Measurements from ENCODE around the gene PODXL.

The PODXL gene

DNA sequence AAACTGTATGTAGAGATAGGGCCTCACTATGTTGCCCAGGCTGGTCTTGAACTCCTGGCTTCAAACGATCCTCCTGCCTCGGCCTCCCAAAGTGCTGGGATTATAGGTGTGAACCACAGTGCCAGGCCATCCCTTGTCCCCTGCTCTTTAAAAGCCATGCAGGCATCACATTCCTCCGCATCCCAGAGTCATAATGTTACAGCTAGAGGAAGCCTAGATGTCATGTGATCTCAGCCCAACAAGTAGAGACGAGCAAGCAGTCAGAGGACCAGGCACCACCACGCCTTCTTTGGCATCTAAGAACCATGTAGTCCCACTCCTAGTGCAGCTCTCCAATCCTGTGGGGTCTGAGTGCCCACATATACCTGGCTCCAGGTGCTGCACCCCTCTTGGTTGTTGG lies 13.1 kb downstream of the PODXL start:
- DNase-seq (ENCODE audit: low read depth), result no peak
- no peak overlapping the region for H3K4me3 ChIP-seq (ENCODE audit: low read depth, low read length)

DNA sequence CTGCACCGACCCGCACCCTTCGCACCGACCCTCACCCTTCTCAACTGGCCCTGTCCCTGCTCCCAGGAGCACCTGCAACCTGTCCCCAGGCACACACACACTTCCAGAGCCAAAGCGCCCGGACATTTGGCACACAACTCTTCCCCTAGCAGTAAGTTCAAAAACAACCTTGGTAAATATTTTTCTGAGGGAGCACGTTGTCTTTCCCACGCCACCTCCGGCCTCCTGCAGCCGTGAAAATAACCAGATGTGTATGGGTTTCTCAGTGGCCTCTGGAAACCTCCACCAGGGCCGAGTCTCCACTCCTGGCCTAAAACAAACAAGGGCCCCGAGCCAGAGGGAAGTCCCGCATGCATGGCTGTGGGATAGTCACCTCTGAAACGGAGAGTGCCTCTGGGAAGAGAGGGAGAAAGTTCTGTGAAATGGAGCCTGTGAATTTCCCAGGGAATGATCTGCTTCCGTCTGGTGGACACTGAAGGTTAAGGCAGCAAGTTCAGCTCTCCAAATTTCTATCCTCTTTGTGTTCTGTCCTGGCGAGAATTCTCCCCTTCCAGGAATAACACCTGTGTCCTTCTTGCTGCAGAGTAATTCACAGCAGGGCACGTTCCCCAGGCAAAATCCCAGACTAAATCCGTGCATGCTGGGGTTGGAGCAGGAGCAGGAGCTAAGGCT lies 15.8 kb downstream of the PODXL start:
- no peak overlapping the region for H3K4me3 ChIP-seq (ENCODE audit: low read depth, low read length)
- no peak for DNase-seq (ENCODE audit: low read depth)

DNA sequence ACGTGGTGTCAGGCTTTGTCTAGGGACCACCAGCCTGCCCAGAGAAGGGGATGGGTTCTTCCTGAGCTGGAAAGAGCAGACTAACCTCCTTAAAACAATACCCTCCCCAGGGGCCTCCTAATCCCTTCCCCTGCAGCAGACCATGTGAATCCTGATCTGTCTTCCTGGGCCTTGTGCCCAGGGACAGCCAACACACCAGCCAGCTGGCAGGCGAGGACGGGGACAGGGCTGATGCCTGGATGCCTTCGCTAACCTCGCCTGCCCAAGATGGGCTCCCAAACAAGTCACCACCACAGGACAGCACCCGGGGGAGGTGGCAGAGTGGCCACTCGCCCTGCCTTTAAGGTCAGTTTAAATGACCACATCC lies 17.6 kb downstream of the PODXL start:
- H3K4me3 ChIP-seq (ENCODE audit: low read depth, low read length), result no peak overlapping the region

DNA sequence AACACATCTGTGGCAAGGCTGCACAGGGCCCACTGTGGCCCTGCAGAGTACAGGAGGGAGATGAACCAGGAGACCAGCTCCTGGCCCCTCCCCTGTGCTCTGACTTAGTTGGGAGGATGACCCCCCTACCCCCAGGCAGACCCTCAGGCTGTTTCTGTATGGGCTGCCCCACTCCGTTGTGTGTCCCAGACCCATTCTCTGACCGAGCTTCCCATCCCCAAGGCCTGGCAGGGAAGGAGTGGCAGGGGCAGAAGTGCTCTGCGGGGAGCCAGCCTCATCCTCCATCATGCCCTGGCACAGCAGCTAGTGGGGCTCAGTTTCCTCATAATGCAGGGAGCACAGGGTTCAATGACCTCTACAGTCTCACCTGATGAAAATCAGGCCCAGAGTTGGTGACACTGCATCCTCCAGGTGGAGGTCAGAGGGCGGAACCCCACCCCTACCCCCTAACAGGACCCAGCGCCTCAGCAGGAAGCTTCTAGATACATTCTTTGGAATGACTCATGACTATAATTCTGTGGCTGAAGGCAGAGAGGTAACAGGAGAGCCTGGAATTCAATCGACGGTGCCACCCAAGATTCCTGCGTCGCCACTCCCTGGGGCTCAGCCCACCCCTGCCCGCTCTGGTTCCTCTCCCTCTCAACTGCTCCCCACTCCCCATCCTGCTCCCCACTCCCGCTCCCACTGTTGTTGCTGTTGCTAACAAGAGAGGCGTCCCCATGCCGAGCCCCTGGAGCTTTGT lies 18.2 kb downstream of the PODXL start:
- no peak overlapping the region for H3K4me3 ChIP-seq (ENCODE audit: low read depth, low read length)
- no peak for DNase-seq (ENCODE audit: low read depth)

More for the DNA sequence above, 17.6 kb downstream of the PODXL start:
- no peak for DNase-seq (ENCODE audit: low read depth)

DNA sequence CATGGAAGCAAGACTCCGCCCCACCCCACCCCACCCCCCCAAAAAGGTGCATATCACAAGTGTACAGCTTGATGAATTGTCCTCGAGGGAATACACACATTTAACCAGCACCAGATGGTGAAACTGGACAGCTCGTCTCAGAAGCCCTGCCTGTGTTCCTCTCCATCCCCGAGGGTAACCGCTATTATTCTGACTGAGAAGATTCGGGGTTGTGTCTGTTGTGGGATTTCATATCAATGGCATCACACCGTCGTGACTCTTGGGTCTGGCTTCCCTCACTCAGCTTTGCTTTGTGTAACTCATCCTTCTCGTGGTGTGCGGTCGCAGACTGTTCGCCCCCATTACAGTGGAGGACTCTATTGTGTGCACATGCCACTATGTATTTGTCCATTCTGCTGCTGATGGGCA lies 18.9 kb downstream of the PODXL start:
- H3K4me3 ChIP-seq (ENCODE audit: low read depth, low read length), result no peak overlapping the region
- DNase-seq (ENCODE audit: low read depth), result no peak

DNA sequence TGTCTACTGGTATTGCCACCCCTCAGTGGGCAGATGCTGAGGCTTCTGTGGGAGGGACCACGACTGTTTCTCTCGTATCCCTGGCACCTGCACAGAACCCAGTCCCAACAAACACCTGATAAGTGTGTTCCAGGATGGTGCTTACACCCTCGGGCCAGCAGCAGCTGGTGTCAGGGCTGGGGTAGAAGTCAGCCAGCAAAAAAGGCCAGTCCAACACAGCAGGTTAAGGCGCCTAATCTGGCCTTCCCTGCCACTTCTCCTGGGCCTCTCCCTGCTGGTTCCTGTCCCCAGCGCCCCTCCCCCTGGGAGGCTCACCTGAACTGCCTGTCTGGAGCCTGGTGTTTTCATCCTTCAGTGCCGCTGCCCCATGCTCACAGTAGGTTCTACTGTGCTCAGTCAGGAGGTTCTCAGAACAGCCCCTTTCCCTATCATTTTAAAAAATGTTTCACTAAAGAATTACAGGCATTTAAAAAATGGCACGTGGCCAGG lies 20.0 kb downstream of the PODXL start:
- no peak overlapping the region for H3K4me3 ChIP-seq (ENCODE audit: low read depth, low read length)
- no peak for DNase-seq (ENCODE audit: low read depth)

DNA sequence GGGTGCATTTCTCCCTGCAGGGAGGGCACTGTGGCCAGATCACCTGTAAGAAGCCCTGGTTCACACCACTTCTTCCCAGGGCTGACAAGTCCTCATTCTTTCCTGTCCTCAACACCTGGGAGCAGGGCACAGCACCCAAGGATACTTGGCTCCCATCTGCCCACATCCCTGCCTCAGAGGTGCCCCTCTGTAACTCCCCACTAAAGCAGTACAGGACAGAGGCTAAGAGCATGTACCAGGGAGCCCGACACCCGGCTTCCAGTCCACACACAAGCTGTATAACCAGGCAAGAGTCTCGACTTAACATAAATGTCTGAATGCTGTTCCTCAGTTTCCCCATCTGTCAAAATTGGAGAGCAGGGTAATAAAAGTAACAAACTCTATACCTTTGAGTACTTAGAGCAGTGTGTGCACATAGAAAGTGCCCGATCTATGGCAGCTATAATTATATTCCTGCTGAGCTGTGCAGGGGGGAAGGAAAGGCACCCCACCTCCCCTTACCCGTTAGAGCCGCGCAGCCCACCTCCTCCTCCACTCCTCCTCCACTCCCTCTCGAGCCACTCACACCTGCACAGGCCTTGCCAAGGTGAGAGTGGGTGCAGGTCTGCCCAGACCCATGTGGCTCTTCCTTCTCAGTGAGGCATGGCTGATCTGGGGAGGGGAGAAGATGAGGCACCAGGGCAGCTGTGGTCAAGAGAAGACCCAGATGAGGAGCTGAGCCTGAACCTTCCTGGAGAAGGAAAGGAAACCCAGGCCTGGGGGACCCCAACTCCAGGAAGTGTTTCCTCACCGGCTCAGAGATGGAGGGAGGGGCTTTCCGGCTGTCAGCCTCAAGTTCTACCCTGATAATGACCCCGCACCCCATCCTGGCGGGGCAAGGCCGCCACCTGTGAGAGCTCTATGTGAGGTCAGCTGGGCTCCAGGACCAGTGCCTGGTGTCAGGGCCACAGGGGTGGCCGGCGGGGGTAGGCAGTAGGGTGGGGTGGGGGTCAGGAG lies 22.6 kb downstream of the PODXL start:
- DNase-seq (ENCODE audit: low read depth), result no peak
- H3K4me3 ChIP-seq (ENCODE audit: low read depth, low read length), result no peak overlapping the region

DNA sequence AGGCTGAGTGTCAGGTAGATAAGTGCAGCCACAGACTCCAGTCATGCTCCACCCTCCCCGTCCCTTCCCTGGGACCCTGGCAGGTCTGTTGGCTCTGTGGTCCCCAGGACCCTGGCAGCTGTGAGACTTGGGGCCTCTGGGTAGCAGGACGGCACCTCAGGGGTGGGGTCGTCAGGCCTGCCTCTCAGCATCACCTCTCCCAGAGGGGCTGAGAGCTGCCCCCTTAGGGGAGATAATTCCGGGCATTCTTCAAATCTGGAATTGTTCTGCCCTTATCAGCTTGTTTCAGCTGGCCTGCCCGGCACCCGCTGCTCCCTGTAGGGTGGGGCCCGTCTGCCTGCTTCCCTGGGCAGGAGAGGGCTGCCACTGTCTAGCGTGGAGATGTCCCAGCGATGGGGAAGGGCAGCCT lies 23.3 kb downstream of the PODXL start:
- DNase-seq (ENCODE audit: low read depth), result no peak
- H3K4me3 ChIP-seq (ENCODE audit: low read depth, low read length), result no peak overlapping the region

DNA sequence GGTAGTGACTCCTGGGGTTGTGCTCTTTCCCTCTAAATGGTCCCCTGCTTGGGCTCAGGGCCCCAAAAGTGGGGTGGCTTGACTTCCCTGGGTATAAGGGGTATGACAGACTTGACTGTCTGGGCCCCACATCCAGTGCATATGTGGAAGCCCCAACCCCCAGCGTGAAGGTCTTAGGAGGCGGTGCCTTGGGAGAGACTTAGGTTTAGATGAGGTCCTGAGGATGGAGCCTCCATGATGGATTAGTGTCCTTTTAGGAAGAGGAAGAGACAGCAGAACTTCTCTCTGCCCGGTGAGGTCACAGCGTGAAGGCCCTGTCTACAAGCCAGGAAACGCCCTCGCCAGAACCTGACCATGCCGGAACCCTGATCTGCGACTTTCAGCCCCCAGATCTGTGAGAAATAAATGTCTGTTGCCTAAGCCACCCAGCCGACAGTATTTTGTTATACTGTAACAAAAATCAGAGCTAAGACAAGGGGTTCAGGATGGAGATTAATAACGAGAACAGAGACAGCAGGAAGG lies 23.8 kb downstream of the PODXL start:
- no peak overlapping the region for H3K4me3 ChIP-seq (ENCODE audit: low read depth, low read length)
- DNase-seq (ENCODE audit: low read depth), result no peak

DNA sequence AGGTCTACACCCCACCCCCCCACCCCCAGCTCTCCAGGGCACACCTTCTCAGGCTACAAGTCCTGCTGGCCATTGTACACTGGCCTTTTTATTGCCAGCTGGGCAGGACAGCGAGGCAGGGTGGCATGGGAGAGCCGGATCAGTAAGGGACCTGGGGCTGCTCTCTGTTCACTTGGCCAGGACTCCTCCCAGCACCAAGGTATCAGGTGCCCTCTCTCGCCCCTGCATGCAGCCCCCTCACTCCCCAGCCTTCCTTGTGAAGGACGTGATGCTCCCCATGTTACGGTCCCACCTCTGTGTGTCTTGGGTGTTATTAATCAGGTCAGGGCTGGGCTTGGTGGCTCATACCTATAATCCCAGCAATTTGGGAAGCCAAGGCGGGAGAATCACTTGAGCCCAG lies 26.3 kb downstream of the PODXL start:
- no peak overlapping the region for H3K4me3 ChIP-seq (ENCODE audit: low read depth, low read length)

DNA sequence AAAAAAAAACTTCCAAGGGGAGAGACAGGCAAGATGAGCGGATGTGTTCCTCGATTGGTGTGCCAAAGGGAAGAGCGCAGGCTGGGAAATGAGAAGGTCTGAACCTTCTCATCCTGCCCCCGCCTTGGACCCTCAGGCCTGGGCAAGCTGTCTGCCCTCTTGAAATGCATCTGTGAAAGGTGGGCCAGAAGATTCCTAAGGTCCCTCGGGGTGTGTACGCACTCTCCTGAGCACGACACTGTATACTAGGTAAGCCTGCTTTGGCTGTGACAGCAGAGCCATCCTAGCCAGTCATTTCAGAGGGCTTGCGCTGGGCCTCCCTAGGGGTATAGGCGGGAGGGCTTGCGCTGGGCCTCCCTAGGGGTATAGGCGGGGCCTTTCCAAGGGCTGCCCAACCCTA lies 26.8 kb downstream of the PODXL start:
- DNase-seq (ENCODE audit: low read depth), result no peak

More for the DNA sequence above, 26.3 kb downstream of the PODXL start:
- no peak for DNase-seq (ENCODE audit: low read depth)

DNA sequence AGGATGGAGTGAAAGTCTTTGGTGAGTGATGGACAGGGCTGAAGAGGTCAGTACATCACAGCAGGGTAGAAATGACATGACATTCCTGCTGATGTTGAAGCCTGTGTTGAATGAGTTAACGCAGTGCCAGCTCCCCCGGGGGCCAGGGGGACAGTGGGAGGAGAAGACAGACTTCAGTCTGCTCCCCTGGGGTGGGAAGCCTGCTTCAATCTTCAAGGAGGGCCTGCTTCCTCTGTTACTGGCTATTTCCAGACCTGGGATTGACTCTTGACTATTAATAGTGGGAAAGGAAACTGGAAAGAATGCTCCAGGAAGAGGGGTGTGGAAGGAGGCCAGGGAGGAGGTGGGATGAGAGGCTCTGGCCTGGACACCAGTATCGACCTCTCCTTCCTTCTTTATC lies 27.2 kb downstream of the PODXL start:
- no peak overlapping the region for H3K4me3 ChIP-seq (ENCODE audit: low read depth, low read length)
- no peak for DNase-seq (ENCODE audit: low read depth)

More for the DNA sequence above, 26.8 kb downstream of the PODXL start:
- H3K4me3 ChIP-seq (ENCODE audit: low read depth, low read length), result no peak overlapping the region

DNA sequence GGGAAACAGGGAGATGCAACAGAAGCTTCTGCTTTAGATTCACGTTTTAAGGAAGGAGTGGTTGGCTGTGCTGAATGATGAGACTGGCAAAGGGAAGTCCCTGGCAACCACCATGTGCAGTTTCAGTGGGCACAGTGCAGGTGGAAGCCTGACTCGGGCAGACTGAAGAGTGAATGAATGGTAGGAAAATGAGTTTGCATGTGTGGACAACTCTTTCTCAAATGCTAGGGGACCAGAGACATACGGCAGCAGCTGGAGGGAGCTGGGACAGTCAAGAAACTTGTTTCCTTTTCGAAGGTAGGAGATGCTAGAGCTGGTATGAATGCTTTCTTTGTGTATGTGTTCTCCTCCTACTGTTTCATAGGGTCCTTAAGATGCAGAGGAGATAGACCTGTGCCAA lies 29.0 kb downstream of the PODXL start:
- DNase-seq (ENCODE audit: low read depth), result no peak
- H3K4me3 ChIP-seq (ENCODE audit: low read depth, low read length), result no peak overlapping the region

DNA sequence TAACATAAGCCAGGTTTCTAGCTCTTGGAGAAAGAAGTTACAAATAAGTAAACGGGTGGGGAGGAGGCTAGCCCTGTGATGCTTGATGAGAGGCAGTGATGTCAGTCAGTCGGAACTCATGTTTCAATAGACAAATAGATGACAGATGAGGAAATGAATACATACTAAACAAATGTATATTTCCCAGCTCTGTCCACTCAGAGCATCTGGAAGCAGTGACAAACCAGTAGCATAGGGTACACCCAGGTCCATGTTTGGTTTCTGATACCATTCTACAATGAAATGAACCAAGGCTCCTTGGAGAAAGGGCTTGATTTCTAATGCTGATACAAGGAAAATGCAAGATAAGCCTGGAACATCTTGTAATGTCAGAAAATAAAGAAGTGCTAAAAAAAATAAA lies 30.6 kb downstream of the PODXL start:
- DNase-seq (ENCODE audit: low read depth), result no peak

DNA sequence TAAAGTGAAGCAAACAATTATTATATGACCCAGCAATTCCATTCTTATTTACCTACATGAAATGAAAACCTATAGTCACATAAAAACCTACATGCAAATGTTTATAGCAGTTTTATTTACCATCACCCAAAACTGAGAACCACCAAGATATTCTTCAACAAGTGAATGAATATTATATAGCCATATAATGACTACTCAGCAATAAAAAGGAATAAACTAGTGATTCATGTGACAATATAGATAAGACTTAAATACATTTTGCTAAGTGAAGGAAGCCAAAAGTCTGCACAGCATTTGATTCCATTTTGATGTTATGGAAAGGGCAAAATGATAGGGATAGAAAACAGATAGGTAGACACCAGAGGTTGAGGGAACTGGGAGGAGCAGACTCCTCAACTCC lies 31.7 kb downstream of the PODXL start:
- no peak overlapping the region for H3K4me3 ChIP-seq (ENCODE audit: low read depth, low read length)
- no peak for DNase-seq (ENCODE audit: low read depth)

More for the DNA sequence above, 30.6 kb downstream of the PODXL start:
- no peak overlapping the region for H3K4me3 ChIP-seq (ENCODE audit: low read depth, low read length)

DNA sequence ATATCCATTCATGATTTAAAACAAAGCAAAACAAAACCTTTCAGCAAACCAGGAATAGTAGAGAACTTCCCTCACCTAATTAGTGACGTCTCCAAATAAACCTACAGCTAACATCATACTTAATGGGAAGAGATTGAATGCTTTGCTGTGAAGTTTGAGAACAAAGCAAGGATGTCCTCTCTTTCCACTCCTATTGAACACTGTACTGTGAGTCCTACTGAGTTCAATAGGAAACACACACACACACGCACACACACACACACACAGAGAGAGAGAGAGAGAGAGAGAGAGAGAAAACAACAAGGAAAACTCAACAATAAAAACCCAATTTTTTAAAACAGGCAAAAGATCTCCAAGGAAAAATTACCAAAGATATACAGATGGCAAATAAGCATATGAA lies 32.3 kb downstream of the PODXL start:
- no peak overlapping the region for H3K4me3 ChIP-seq (ENCODE audit: low read depth, low read length)

DNA sequence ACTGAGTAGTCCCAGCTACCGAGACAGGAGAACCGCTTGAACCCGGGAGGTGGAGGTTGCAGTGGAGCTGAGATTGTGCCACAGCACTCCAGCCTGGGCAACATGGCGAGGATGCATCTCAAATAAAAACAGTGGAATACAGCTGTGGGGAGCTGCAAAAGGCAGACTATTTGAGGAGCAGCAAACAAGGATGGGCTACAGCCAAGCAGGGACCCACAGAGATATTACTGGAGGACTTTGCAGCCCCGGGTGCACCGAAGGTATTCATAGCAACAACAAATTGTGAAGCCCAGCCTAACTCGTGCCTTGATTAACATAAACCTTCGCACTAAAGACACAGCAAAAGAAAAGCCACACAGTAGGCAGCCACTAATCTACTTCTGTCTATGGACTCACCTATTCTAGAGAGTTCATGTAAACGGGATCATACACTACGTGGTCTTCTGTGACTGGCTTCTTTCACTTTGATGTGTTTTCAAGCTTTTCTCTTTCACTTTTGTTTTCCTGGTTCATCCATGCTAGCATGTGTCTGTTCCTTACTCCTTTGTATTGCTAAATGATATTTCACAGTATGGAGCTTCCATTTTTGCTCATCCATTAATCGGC lies 34.0 kb downstream of the PODXL start:
- DNase-seq (ENCODE audit: low read depth), result no peak
- no peak overlapping the region for H3K4me3 ChIP-seq (ENCODE audit: low read depth, low read length)

More for the DNA sequence above, 32.3 kb downstream of the PODXL start:
- no peak for DNase-seq (ENCODE audit: low read depth)

DNA sequence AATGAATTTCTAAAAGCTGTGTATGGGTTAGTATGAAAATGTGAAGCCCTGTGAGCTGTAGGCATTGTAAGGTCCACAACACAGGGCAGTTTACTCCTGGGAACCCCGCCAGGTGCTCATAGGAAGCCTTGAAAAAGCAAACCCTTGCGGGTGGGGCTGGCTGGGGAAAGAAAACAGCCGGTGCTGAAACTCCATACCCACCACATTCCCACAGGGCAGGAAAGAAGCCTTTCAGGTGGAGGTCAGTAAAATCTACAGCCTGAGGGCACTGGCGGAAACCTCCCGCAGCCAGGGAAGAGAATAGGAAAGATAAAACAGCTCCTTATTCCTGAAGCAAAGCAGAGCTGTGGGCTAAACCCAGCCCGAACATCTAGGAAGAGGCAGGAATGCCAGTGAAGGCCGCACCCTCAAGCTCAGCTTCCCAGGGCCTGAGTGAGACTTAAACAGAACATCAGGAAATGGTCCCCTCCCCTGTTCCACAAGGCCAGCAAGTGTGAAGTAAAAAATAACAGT lies 34.7 kb downstream of the PODXL start:
- H3K4me3 ChIP-seq (ENCODE audit: low read depth, low read length), result no peak overlapping the region
- no peak for DNase-seq (ENCODE audit: low read depth)

DNA sequence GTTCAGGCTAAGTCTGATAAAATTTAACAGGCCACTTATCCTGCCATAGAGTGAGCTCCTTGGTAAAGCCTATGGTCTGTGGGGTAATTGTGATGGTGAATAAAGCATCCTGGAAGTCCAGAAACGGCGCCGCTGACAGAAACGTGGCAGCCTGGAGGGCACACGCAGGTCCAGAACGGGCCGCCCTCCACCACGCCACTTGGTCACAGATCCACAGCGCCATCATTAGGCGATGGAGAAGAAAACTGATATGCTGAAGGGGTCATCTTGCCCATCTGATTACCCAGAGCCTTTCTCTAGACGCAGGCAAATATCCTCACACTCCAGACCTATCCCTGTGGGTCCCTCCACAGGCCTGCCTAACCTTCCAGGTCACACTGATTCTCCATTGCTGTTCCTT lies 37.8 kb downstream of the PODXL start:
- no peak overlapping the region for H3K4me3 ChIP-seq (ENCODE audit: low read depth, low read length)
- no peak for DNase-seq (ENCODE audit: low read depth)
